Measurements from ENCODE around the gene GJC3.
A peak's percentile ranks its signal among the peaks of the same experiment; 100 is the strongest.

Gene GJC3

DNA sequence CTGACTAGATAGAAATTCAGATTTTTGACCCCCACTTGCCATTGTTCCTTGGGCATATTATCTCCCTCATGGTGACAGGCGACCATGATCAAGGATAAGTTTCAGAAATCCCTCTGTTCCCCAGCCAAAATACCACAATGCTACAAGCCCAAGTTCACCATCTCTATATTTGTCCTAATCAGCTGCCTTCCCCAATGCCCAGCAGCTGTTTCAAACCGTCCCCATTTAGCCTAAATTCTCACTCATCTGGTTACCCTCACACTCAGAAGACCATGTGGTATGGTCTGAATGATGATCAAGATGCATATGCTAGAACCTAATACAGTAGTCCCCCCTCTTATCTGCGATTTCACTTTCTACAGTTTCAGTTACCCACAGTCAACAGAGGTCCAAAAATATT, 956 bp upstream of the GJC3 start:
- TF ChIP-seq, protein P1, sequence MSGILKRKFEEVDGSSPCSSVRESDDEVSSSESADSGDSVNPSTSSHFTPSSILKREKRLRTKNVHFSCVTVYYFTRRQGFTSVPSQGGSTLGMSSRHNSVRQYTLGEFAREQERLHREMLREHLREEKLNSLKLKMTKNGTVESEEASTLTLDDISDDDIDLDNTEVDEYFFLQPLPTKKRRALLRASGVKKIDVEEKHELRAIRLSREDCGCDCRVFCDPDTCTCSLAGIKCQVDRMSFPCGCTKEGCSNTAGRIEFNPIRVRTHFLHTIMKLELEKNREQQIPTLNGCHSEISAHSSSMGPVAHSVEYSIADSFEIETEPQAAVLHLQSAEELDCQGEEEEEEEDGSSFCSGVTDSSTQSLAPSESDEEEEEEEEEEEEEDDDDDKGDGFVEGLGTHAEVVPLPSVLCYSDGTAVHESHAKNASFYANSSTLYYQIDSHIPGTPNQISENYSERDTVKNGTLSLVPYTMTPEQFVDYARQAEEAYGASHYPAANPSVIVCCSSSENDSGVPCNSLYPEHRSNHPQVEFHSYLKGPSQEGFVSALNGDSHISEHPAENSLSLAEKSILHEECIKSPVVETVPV (CRISPR knock-in tag; IDR thresholded peaks at IDR 0.05), result no peak
- TF ChIP-seq ZNF8 (CRISPR knock-in tag; IDR thresholded peaks at IDR 0.05) (no peak), ZFP3 (CRISPR knock-in tag; IDR thresholded peaks at IDR 0.05) (no peak), TOX (CRISPR knock-in tag; IDR thresholded peaks at IDR 0.05; ENCODE audit: borderline replicate concordance) (no peak)
- TF ChIP-seq, protein P2, sequence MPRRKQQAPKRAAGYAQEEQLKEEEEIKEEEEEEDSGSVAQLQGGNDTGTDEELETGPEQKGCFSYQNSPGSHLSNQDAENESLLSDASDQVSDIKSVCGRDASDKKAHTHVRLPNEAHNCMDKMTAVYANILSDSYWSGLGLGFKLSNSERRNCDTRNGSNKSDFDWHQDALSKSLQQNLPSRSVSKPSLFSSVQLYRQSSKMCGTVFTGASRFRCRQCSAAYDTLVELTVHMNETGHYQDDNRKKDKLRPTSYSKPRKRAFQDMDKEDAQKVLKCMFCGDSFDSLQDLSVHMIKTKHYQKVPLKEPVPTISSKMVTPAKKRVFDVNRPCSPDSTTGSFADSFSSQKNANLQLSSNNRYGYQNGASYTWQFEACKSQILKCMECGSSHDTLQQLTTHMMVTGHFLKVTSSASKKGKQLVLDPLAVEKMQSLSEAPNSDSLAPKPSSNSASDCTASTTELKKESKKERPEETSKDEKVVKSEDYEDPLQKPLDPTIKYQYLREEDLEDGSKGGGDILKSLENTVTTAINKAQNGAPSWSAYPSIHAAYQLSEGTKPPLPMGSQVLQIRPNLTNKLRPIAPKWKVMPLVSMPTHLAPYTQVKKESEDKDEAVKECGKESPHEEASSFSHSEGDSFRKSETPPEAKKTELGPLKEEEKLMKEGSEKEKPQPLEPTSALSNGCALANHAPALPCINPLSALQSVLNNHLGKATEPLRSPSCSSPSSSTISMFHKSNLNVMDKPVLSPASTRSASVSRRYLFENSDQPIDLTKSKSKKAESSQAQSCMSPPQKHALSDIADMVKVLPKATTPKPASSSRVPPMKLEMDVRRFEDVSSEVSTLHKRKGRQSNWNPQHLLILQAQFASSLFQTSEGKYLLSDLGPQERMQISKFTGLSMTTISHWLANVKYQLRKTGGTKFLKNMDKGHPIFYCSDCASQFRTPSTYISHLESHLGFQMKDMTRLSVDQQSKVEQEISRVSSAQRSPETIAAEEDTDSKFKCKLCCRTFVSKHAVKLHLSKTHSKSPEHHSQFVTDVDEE (CRISPR knock-in tag; IDR thresholded peaks at IDR 0.05), result no peak
- ATAC-seq, result no peak

DNA sequence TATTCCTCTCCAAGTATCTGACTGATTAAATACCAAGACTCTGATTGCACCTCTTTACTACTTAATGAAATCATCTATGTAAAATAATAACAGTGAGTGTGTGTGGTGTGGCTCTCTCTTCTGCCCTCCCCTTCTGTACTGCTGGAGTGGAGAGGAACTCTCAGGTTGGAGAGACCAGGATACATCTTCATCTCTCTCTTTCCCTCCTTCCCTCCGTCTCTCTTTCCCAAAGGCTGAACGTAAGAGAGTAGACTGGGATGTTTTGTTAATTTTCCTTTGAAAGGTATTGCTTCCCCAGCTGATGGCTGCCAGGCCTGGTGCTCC, 272 bp upstream of the GJC3 start:
- ATAC-seq, result peak; percentile 48; the same call in 2 of the 3 replicates
- TF ChIP-seq, protein P2 (CRISPR knock-in tag; IDR thresholded peaks at IDR 0.05), result no peak
- TF ChIP-seq, protein P3, sequence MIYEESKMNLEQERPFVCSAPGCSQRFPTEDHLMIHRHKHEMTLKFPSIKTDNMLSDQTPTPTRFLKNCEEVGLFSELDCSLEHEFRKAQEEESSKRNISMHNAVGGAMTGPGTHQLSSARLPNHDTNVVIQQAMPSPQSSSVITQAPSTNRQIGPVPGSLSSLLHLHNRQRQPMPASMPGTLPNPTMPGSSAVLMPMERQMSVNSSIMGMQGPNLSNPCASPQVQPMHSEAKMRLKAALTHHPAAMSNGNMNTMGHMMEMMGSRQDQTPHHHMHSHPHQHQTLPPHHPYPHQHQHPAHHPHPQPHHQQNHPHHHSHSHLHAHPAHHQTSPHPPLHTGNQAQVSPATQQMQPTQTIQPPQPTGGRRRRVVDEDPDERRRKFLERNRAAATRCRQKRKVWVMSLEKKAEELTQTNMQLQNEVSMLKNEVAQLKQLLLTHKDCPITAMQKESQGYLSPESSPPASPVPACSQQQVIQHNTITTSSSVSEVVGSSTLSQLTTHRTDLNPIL (CRISPR knock-in tag; IDR thresholded peaks at IDR 0.05; ENCODE audit: low read depth), result no peak
- no peak for TF ChIP-seq ZNF8 (CRISPR knock-in tag; IDR thresholded peaks at IDR 0.05)
- TF ChIP-seq GLIS3 (CRISPR knock-in tag; IDR thresholded peaks at IDR 0.05), result no peak
- TF ChIP-seq ISL1 (CRISPR knock-in tag; IDR thresholded peaks at IDR 0.05), result no peak
- no peak for TF ChIP-seq TOX (CRISPR knock-in tag; IDR thresholded peaks at IDR 0.05; ENCODE audit: borderline replicate concordance)
- no peak for TF ChIP-seq CSDC2 (CRISPR knock-in tag; IDR thresholded peaks at IDR 0.05)
- TF ChIP-seq, protein P4, sequence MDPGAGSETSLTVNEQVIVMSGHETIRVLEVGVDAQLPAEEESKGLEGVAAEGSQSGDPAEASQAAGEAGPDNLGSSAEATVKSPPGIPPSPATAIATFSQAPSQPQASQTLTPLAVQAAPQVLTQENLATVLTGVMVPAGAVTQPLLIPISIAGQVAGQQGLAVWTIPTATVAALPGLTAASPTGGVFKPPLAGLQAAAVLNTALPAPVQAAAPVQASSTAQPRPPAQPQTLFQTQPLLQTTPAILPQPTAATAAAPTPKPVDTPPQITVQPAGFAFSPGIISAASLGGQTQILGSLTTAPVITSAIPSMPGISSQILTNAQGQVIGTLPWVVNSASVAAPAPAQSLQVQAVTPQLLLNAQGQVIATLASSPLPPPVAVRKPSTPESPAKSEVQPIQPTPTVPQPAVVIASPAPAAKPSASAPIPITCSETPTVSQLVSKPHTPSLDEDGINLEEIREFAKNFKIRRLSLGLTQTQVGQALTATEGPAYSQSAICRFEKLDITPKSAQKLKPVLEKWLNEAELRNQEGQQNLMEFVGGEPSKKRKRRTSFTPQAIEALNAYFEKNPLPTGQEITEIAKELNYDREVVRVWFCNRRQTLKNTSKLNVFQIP (CRISPR knock-in tag; IDR thresholded peaks at IDR 0.05; ENCODE audit: borderline replicate concordance, low read depth), result no peak
- TF ChIP-seq, protein P1 (CRISPR knock-in tag; IDR thresholded peaks at IDR 0.05), result no peak
- no peak for TF ChIP-seq OSR1 (CRISPR knock-in tag; IDR thresholded peaks at IDR 0.05)

DNA sequence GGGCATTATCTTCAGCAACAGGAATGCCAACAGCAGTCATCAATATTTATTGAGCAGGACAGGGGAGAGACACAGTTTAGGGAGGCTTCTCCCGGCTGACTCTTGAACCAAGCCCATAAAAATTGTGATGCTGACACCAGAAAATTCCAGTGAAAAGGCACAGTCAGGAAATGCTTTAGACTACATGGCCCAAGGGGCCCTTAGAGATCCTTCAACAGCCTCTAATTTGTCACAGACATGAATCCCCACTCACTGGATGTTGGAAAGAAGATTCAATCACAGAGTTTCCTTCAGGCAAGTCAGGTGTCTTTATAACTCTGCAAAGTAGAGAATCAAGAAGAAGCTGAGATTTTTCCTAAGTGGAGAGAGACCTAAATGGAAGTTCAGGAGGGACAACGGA, 1.2 kb downstream of the GJC3 start:
- ATAC-seq, result no peak
- TF ChIP-seq ZNF8 (CRISPR knock-in tag; IDR thresholded peaks at IDR 0.05), result no peak
- no peak for TF ChIP-seq ZC3H10 (CRISPR knock-in tag; IDR thresholded peaks at IDR 0.05)
- TF ChIP-seq RARB (CRISPR knock-in tag; IDR thresholded peaks at IDR 0.05), result no peak
- TF ChIP-seq ZNF565 (CRISPR knock-in tag; conservative IDR thresholded peaks at IDR 0.05; ENCODE audit: low read depth), result no peak
- no peak for TF ChIP-seq ZNF70 (CRISPR knock-in tag; IDR thresholded peaks at IDR 0.05)
- TF ChIP-seq ARNTL (CRISPR knock-in tag; IDR thresholded peaks at IDR 0.05; ENCODE audit: borderline replicate concordance, low read depth), result no peak
- TF ChIP-seq, protein P4 (CRISPR knock-in tag; IDR thresholded peaks at IDR 0.05; ENCODE audit: borderline replicate concordance, low read depth), result no peak

Data from SK-N-SH treated with all-trans-retinoic acid at 6 μM for 48 hours (cell line).